HepG2 (cell line): Measurements from ENCODE around the gene PARP11. TPM values are rescaled to one million over a fixed set of nuclear protein-coding genes. Genes with fewer than 3 reads are reported as not detected.

Experiments
- ATAC-seq: fragments of 200-7000 bp; cut with Tn5 transposase; 3 replicates; pipeline ENCODE4 v1.9.1; 2020; ENCODE audit warnings: mild to moderate bottlenecking, moderate library complexity
- BruUV-seq: library from RNA; stranded (reverse); fragments of 400-500 nt; replicated peaks from 2 replicates; lab custom pipeline; 2021; lab: Mats Ljungman, UMichigan
- CTCF ChIA-PET: fragments of 300-600 bp; formaldehyde crosslinking; extraction: SDS; loops from one replicate; lab custom pipeline; 2021; ENCODE audit warnings: low total read pairs, inconsistent platforms, low intra/inter-chr PET ratio; lab: Yijun Ruan, JAX
- POLR2A ChIA-PET: fragments of 350-600 bp; sonication (Branson Sonifier 250); formaldehyde crosslinking; loops from one replicate; lab custom pipeline; 2020; ENCODE audit warnings: antibody characterized with exemption, inconsistent platforms; lab: Yijun Ruan, JAX
- DNase-seq: peaks from one replicate; pipeline ENCODE4 v3.0.0-alpha.2; 2015; ENCODE audit warnings: low spot score
- FAIRE-seq: peaks from 3 replicates; lab custom pipeline; 2011; peaks lifted over from hg19 to GRCh38; lab: Jason Lieb, UNC
- H2AFZ ChIP-seq: one replicate; pipeline ENCODE4 v1.6.1; 2011; ENCODE audit warnings: low read length, inconsistent platforms
- H3K27ac ChIP-seq: fragments of 300-600 bp; 3 replicates; pipeline ENCODE4 v1.8.0; 2011; ENCODE audit warnings: mixed run types, mild to moderate bottlenecking, mixed read lengths, low read length, inconsistent platforms; ENCODE audit not compliant: insufficient read depth; ENCODE audit errors: extremely low read length
- H3K27me3 ChIP-seq, 2 experiments: fragments of 200-600 bp in 1 of 2; 2 replicates in 1 of 2; 3 replicates in 1 of 2; pipeline versions ENCODE4 v1.6.0 to v1.8.0; 2011; ENCODE audit warnings: low read length in 2 of 2, mild to moderate bottlenecking in 2 of 2, moderate library complexity in 2 of 2, inconsistent platforms in 1 of 2; ENCODE audit not compliant: insufficient read depth in 2 of 2, control insufficient read depth in 1 of 2
- H3K36me3 ChIP-seq, 2 experiments: fragments of 200-600 bp in 1 of 2; replicated peaks in 1 of 2; 2 replicates in 1 of 2; 3 replicates in 1 of 2; pipeline versions ENCODE4 v1.5.1 to v1.8.0; 2011; ENCODE audit warnings: low read length in 2 of 2, inconsistent platforms in 1 of 2; ENCODE audit not compliant: insufficient read depth in 2 of 2, control insufficient read depth in 1 of 2
- H3K4me1 ChIP-seq: 2 replicates; pipeline ENCODE4 v1.5.1; 2012; ENCODE audit warnings: low read length, inconsistent platforms; ENCODE audit not compliant: insufficient read depth
- H3K4me2 ChIP-seq: 2 replicates; pipeline ENCODE4 v1.6.0; 2011; ENCODE audit warnings: low read depth, low read length, inconsistent platforms
- H3K4me3 ChIP-seq, 3 experiments: fragments of 200-600 bp in 1 of 3; sonication (generic), shearing (Covaris generic) in 1 of 3; replicated peaks in 1 of 3; 2 replicates each; pipeline ENCODE4 v1.5.1; 2011 to 2016; ENCODE audit warnings: low read length in 3 of 3, inconsistent platforms in 2 of 3, low read depth in 2 of 3, mild to moderate bottlenecking in 2 of 3, control low read depth in 1 of 3, mixed read lengths in 1 of 3; ENCODE audit not compliant: insufficient read depth in 1 of 3
- H3K79me2 ChIP-seq: one replicate; pipeline ENCODE4 v1.6.1; 2011; ENCODE audit warnings: low read length, inconsistent platforms; ENCODE audit not compliant: insufficient read depth
- H3K9ac ChIP-seq: 2 replicates; pipeline ENCODE4 v1.6.0; 2011; ENCODE audit warnings: mild to moderate bottlenecking, low read depth, low read length, inconsistent platforms; ENCODE audit not compliant: insufficient read depth
- H3K9me3 ChIP-seq: 2 replicates; pipeline ENCODE4 v1.5.1; 2012; ENCODE audit warnings: mild to moderate bottlenecking, low read length
- H4K20me1 ChIP-seq: 2 replicates; pipeline ENCODE4 v1.6.0; 2011; ENCODE audit warnings: inconsistent platforms, mild to moderate bottlenecking, low read length, moderate library complexity; ENCODE audit not compliant: insufficient read depth
- CREB1 ChIP-seq, 2 experiments: fragments of 450-650 bp in 1 of 2; IDR thresholded peaks; 2 replicates each; pipeline ENCODE4 v1.6.1; 2016 to 2017; ENCODE audit warnings: control low read depth in 1 of 2, mild to moderate bottlenecking in 1 of 2, missing compliant biosample characterization in 1 of 2, missing genetic modification characterization in 1 of 2
- ETV6 ChIP-seq: sonication (generic); formaldehyde crosslinking; conservative IDR thresholded peaks from 2 replicates; pipeline ENCODE4 v1.4.0; 2020; ENCODE audit warnings: missing genetic modification reagents
- FOXP1 ChIP-seq, 2 experiments: fragments of 450-650 bp in 1 of 2; IDR thresholded peaks; 2 replicates each; pipeline ENCODE4 v1.6.1; 2017 to 2018; ENCODE audit warnings: antibody characterized with exemption in 1 of 2
- KDM6A ChIP-seq: IDR thresholded peaks from 2 replicates; pipeline ENCODE4 v1.6.1; 2016; ENCODE audit warnings: low read depth
- MXI1 ChIP-seq: IDR thresholded peaks from 3 replicates; pipeline ENCODE4 v1.6.1; 2012; ENCODE audit warnings: low read depth, low read length, inconsistent platforms, borderline replicate concordance
- MZF1 ChIP-seq: sonication (generic); formaldehyde crosslinking; IDR thresholded peaks from 2 replicates; pipeline ENCODE4 v1.8.1; 2023; ENCODE audit warnings: mild to moderate bottlenecking, missing genetic modification reagents, borderline replicate concordance
- SP2 ChIP-seq: sonication (generic); formaldehyde crosslinking; IDR thresholded peaks from 2 replicates; pipeline ENCODE4 v1.5.1; 2020; ENCODE audit warnings: mild to moderate bottlenecking, missing genetic modification reagents
- ZBTB43 ChIP-seq: sonication (generic); formaldehyde crosslinking; conservative IDR thresholded peaks from 2 replicates; pipeline ENCODE4 v1.4.0; 2020; ENCODE audit warnings: missing genetic modification reagents
- ZNF550 ChIP-seq: sonication (generic); formaldehyde crosslinking; IDR thresholded peaks from 2 replicates; pipeline ENCODE4 v1.4.0; 2020; ENCODE audit warnings: mild to moderate bottlenecking, missing genetic modification reagents, borderline replicate concordance
- ZNF607 ChIP-seq: sonication (generic); formaldehyde crosslinking; IDR thresholded peaks from 2 replicates; pipeline ENCODE4 v1.5.1; 2020; ENCODE audit warnings: missing genetic modification reagents, mild to moderate bottlenecking, borderline replicate concordance
- ZNF776 ChIP-seq: sonication (generic); formaldehyde crosslinking; IDR thresholded peaks from 2 replicates; pipeline ENCODE4 v1.4.0; 2020; ENCODE audit warnings: mild to moderate bottlenecking, missing genetic modification reagents
- WGBS: methylation state at CpG from one replicate; pipeline ENCODE4 v1.1.6; 2017; ENCODE audit warnings: low lambda C conversion rate; 5-methylcytosine and 5-hydroxymethylcytosine counted together
- in situ Hi-C: cut with HindIII; loops from 2 replicates; pipeline ENCODE4 v1.10.0; 2017; ENCODE audit warnings: low pct_unique_long_range_greater_than_20kb; ENCODE audit not compliant: extremely low pct_ligation_motif_present
- intact Hi-C: fragments of 100-400 bp; cut with micrococcal nuclease; formaldehyde crosslinking; loops from one replicate; pipeline ENCODE4 v1.10.0; 2022; ENCODE audit not compliant: unreplicated experiment
- polyA plus RNA-seq, 8 experiments: library from polyadenylated mRNA; depleted of rRNA in 3 of 8; stranded (reverse) in 7 of 8; unstranded in 1 of 8; fragments of >200 nt; fragmentation: Illumina TruSeq in 4 of 8; extraction: Trizol in 4 of 8; gene quantifications; 2 replicates each; pipeline versions ENCODE4 v1.2.1 to v1.2.3, GENCODE V29; 2011 to 2016; ENCODE audit warnings: low read depth in 4 of 8, missing spikeins in 1 of 8, mixed read lengths in 1 of 8; ENCODE audit not compliant: insufficient read depth in 1 of 8
- total RNA-seq, 5 experiments: library from RNA; depleted of rRNA; stranded (reverse); fragments of >200 nt; fragmentation: Illumina TruSeq; extraction: Trizol; gene quantifications; 2 replicates each; pipeline ENCODE4 v1.2.3, GENCODE V29; 2016; ENCODE audit warnings: low read depth in 1 of 5
- TF ChIP-seq, protein P1 (sequence below): sonication (generic); formaldehyde crosslinking; IDR thresholded peaks from 2 replicates; pipeline ENCODE4 v1.5.1; 2020; ENCODE audit warnings: missing genetic modification reagents, mild to moderate bottlenecking, borderline replicate concordance
- TF ChIP-seq, protein P2 (sequence below): sonication (generic); formaldehyde crosslinking; IDR thresholded peaks from 2 replicates; pipeline ENCODE4 v1.5.0; 2020; ENCODE audit warnings: mild to moderate bottlenecking, missing genetic modification reagents, borderline replicate concordance

Gene PARP11
- total and polyA plus RNA-seq, 2 of the 13 experiments (the other 11 are each of a cell fraction or from before 2014, with no cell fraction given), result 4.0 to 7.6 TPM

DNA sequence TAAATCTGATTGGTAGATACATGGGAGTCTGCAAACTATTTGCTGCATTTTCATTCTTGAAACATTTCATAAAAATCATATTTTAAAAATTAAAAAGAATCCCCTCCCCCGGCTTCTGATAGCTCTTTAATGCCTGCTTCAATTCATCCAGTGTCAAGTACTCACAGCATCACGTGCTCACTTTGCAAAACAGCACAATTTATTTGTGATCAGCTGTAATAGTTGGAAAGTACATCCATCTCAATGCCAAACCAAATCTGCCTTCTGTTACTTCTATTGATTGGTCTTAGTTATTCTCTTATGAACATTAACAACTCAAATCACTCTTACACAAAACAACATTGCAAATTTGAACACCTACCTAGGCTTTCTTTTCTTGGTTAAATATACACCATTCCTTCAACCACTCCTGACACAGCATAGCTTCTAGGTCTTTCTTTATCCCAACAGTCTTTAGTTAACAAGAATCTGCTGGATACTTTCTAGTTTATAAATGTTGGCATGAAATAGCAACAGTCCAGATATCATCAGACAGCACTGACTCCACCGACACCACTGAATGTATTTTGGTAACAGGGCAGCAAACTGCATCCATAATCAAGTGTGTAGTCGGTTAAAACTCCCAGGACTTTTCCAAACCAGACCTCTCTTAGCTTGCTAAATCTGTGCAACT is 58.0 kb downstream of the PARP11 start:
- no peak overlapping the region for H3K9ac ChIP-seq
- H4K20me1 ChIP-seq, result no peaks in the 10 kb centered on the region
- ChIA-PET CTCF (no interaction called here), POLR2A (no interaction called here)
- no peak for TF ChIP-seq FOXP1 (IDR thresholded peaks at IDR 0.05)
- no peak for TF ChIP-seq FOXP1 (CRISPR knock-in tag; IDR thresholded peaks at IDR 0.05)
- TF ChIP-seq ZNF550, result no peak
- no peak for TF ChIP-seq SP2 (CRISPR knock-in tag)
- no peak for TF ChIP-seq MXI1
- H3K9me3 ChIP-seq, result no peaks in the 10 kb centered on the region
- H3K4me1 ChIP-seq, result peaks cover 7% of the 10 kb centered on the region
- H3K36me3 ChIP-seq, result no peaks in the 10 kb centered on the region; a peak in 2 of 5 replicates
- 95% methylated on average over 4 of the region's 4 CpGs for WGBS
- in situ Hi-C loops (no loop called here), intact Hi-C loops (no loop called here)
- DNase-seq (no peak), ATAC-seq (no peak), FAIRE-seq (no peak)
- H2AFZ ChIP-seq, result no peak overlapping the region
- H3K27ac ChIP-seq, result no peak overlapping the region
- H3K27me3 ChIP-seq, result no peaks in the 10 kb centered on the region
- no TSS peak for BruUV-seq
- no peak overlapping the region for H3K4me3 ChIP-seq
- H3K4me2 ChIP-seq, result no peak overlapping the region
- no peaks in the 10 kb centered on the region for H3K79me2 ChIP-seq

- Histone ChIP-seq H3K9me3 (no peaks in the 10 kb centered on the region), H3K4me1 (0 out of 2 replicates have a peak, but pooled peaks cover 5% of the 10 kb centered on the region), H3K27ac (no peak overlapping the region), H3K9ac (no peak overlapping the region), H4K20me1 (no peaks in the 10 kb centered on the region), H3K79me2 (no peaks in the 10 kb centered on the region), H3K27me3 (no peaks in the 10 kb centered on the region), H3K36me3 (no peaks in the 10 kb centered on the region; a peak in 1 of 5 replicates), H2AFZ (no peak overlapping the region), H3K4me3 (no peak overlapping the region), H3K4me2 (no peak overlapping the region)
- FAIRE-seq (no peak), ATAC-seq (no peak), DNase-seq (no peak)
- ChIA-PET CTCF (no interaction called here), POLR2A (no interaction called here)
- intact Hi-C loops (no loop called here), in situ Hi-C loops (no loop called here)
- BruUV-seq, result no TSS peak
- TF ChIP-seq ETV6 (CRISPR knock-in tag), result no peak
- TF ChIP-seq ZNF776 (CRISPR knock-in tag), result no peak
- no peak for TF ChIP-seq CREB1 (IDR thresholded peaks at IDR 0.05)
- no peak for TF ChIP-seq CREB1 (CRISPR knock-in tag; IDR thresholded peaks at IDR 0.05)
- TF ChIP-seq KDM6A (CRISPR knock-in tag), result no peak
- no peak for TF ChIP-seq ZBTB43
- TF ChIP-seq, protein P1, sequence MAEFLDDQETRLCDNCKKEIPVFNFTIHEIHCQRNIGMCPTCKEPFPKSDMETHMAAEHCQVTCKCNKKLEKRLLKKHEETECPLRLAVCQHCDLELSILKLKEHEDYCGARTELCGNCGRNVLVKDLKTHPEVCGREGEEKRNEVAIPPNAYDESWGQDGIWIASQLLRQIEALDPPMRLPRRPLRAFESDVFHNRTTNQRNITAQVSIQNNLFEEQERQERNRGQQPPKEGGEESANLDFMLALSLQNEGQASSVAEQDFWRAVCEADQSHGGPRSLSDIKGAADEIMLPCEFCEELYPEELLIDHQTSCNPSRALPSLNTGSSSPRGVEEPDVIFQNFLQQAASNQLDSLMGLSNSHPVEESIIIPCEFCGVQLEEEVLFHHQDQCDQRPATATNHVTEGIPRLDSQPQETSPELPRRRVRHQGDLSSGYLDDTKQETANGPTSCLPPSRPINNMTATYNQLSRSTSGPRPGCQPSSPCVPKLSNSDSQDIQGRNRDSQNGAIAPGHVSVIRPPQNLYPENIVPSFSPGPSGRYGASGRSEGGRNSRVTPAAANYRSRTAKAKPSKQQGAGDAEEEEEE (CRISPR knock-in tag), result no peak
- TF ChIP-seq, protein P2, sequence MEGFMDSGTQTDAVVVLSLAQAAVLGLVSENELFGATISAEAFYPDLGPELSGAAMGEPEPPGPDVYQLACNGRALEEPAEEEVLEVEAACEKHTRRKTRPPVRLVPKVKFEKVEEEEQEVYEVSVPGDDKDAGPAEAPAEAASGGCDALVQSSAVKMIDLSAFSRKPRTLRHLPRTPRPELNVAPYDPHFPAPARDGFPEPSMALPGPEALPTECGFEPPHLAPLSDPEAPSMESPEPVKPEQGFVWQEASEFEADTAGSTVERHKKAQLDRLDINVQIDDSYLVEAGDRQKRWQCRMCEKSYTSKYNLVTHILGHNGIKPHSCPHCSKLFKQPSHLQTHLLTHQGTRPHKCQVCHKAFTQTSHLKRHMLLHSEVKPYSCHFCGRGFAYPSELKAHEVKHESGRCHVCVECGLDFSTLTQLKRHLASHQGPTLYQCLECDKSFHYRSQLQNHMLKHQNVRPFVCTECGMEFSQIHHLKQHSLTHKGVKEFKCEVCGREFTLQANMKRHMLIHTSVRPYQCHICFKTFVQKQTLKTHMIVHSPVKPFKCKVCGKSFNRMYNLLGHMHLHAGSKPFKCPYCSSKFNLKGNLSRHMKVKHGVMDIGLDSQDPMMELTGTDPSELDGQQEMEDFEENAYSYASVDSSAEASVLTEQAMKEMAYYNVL, result no peak
- no peak for TF ChIP-seq MZF1 (CRISPR knock-in tag)
- TF ChIP-seq ZNF607 (CRISPR knock-in tag), result no peak
Measured at GRCh38 chr12:3810540-3810939, 62.7 kb downstream of the PARP11 start.
